Endodermal cell (in vitro differentiated cells): ENCODE data around the gene CNGA3. TPM values are rescaled to one million over a fixed set of nuclear protein-coding genes. Genes with fewer than 3 reads are reported as not detected.
A peak's percentile ranks its signal among the peaks of the same experiment; 100 is the strongest.

Experiments
- DNase-seq: peaks from one replicate; pipeline ENCODE4 v3.0.0-alpha.2; 2017
- H3K27ac ChIP-seq: 2 replicates; pipeline ENCODE4 v1.5.1; 2013; ENCODE audit warnings: mild to moderate bottlenecking, low read depth, low read length, moderate library complexity
- H3K27me3 ChIP-seq: 2 replicates; pipeline ENCODE4 v1.6.1; 2013; ENCODE audit warnings: mild to moderate bottlenecking, low read length, moderate library complexity; ENCODE audit not compliant: insufficient read depth, control insufficient read depth, poor library complexity, severe bottlenecking
- H3K36me3 ChIP-seq: 2 replicates; pipeline ENCODE4 v1.7.0; 2013; ENCODE audit warnings: mild to moderate bottlenecking, low read length, moderate library complexity; ENCODE audit not compliant: control insufficient read depth, insufficient read depth
- H3K4me1 ChIP-seq: one replicate; pipeline ENCODE4 v1.7.0; 2013; ENCODE audit warnings: low read length; ENCODE audit not compliant: control insufficient read depth, insufficient read depth
- H3K4me3 ChIP-seq: 2 replicates; pipeline ENCODE4 v1.5.1; 2013; ENCODE audit warnings: mild to moderate bottlenecking, low read length, moderate library complexity
- H3K9ac ChIP-seq: 2 replicates; pipeline ENCODE4 v1.6.1; 2013; ENCODE audit warnings: mild to moderate bottlenecking, low read length, moderate library complexity; ENCODE audit not compliant: poor library complexity, severe bottlenecking; ENCODE audit errors: extremely low read depth
- H3K9me3 ChIP-seq: 2 replicates; pipeline ENCODE4 v1.6.1; 2013; ENCODE audit warnings: mild to moderate bottlenecking, low read length, moderate library complexity; ENCODE audit not compliant: control insufficient read depth
- H3K27ac Mint-ChIP-seq: 2 replicates; pipeline ENCODE4 v1.8.0; 2020; ENCODE audit warnings: mixed read lengths
- H3K27me3 Mint-ChIP-seq: 2 replicates; pipeline ENCODE4 v1.8.0; 2021; ENCODE audit warnings: mild to moderate bottlenecking, mixed read lengths; ENCODE audit not compliant: insufficient read depth
- H3K36me3 Mint-ChIP-seq: 2 replicates; pipeline ENCODE4 v1.8.0; 2020; ENCODE audit warnings: low read depth, mixed read lengths
- H3K4me1 Mint-ChIP-seq: 2 replicates; pipeline ENCODE4 v1.8.0; 2020; ENCODE audit warnings: mixed read lengths
- H3K4me3 Mint-ChIP-seq: 2 replicates; pipeline ENCODE4 v1.8.0; 2020; ENCODE audit warnings: mild to moderate bottlenecking, moderate library complexity, mixed read lengths
- H3K9me3 Mint-ChIP-seq: 2 replicates; pipeline ENCODE4 v1.8.0; 2020; ENCODE audit warnings: mild to moderate bottlenecking, mixed read lengths
- CTCF ChIP-seq: fragments of 200-600 bp; sonication (generic); conservative IDR thresholded peaks from 2 replicates; pipeline ENCODE4 v1.5.0; 2021; ENCODE audit warnings: antibody characterized with exemption, mild to moderate bottlenecking
- WGBS, 2 experiments: methylation state at CpG; one replicate each; pipeline versions ENCODE4 v1.1.5 to v1.1.7; 2013; ENCODE audit warnings: missing lambda C conversion rate in 2 of 2, mixed read lengths in 1 of 2; ENCODE audit not compliant: insufficient coverage in 1 of 2, insufficient read length in 1 of 2; 5-methylcytosine and 5-hydroxymethylcytosine counted together
- total RNA-seq, 2 donors: library from RNA; stranded (reverse); fragmentation: NEBNext Ultra II Directional in 1 of 2; extraction: Animal tissue kit (Norgen Biotek cat#: 25700) in 1 of 2; gene quantifications; 2 replicates in 1 of 2; 3 replicates in 1 of 2; pipeline ENCODE4 v1.2.1, GENCODE V29; 2021

Gene CNGA3
- total RNA-seq, 2 donors from 2014 or later = 0.33 TPM; not detected in 1

- 77 to 90% methylated on average over 2 to 7 of the region's 7 CpGs for WGBS, 2 experiments
- peaks cover 30% of the 10 kb centered on the region for H3K4me1 ChIP-seq
- no peak for TF ChIP-seq CTCF
These were observed 36.5 kb downstream of the CNGA3 start for GRCh38 chr2:98382739-98383138.

GRCh38 chr2:98383166-98383565, 36.9 kb downstream of the CNGA3 start:
- no peak for DNase-seq
- Mint-ChIP-seq H3K4me1 (peaks cover 36% of the 10 kb centered on the region), H3K36me3 (no peaks in the 10 kb centered on the region), H3K4me3 (no peak overlapping the region), H3K9me3 (no peaks in the 10 kb centered on the region), H3K27me3 (peaks cover 12% of the 10 kb centered on the region), H3K27ac (no peak overlapping the region)
- Histone ChIP-seq H3K4me3 (no peak overlapping the region), H3K9ac (no peak overlapping the region), H3K27ac (no peak overlapping the region), H3K27me3 (no peaks in the 10 kb centered on the region), H3K9me3 (no peaks in the 10 kb centered on the region), H3K36me3 (no peaks in the 10 kb centered on the region), H3K4me1 (peaks cover 26% of the 10 kb centered on the region)
- TF ChIP-seq CTCF = no peak
- WGBS, 2 experiments = 51 to 83% methylated on average over 1 to 6 of the region's 6 CpGs

More at GRCh38 chr2:98382739-98383138, 36.5 kb downstream of the CNGA3 start:
- no peaks in the 10 kb centered on the region for H3K9me3 ChIP-seq
- no peak overlapping the region for H3K4me3 ChIP-seq
- Mint-ChIP-seq H3K4me1 (peaks cover 40% of the 10 kb centered on the region), H3K4me3 (no peak overlapping the region), H3K9me3 (no peaks in the 10 kb centered on the region), H3K27ac (no peak overlapping the region), H3K36me3 (no peaks in the 10 kb centered on the region), H3K27me3 (peaks cover 12% of the 10 kb centered on the region)
- no peaks in the 10 kb centered on the region for H3K27me3 ChIP-seq
- no peak overlapping the region for H3K27ac ChIP-seq
- no peak overlapping the region for H3K9ac ChIP-seq
- DNase-seq = no peak
- H3K36me3 ChIP-seq = no peaks in the 10 kb centered on the region

- H3K4me1 Mint-ChIP-seq = peaks cover 28% of the 10 kb centered on the region
- no peak overlapping the region for H3K27ac Mint-ChIP-seq
- H3K27ac ChIP-seq = no peak overlapping the region
- peaks cover 19% of the 10 kb centered on the region for H3K4me1 ChIP-seq
- H3K27me3 Mint-ChIP-seq = peaks cover 3% of the 10 kb centered on the region
- H3K9me3 ChIP-seq = no peaks in the 10 kb centered on the region
- peak; percentile 99 for TF ChIP-seq CTCF
- H3K9ac ChIP-seq = no peak overlapping the region
- no peak overlapping the region for H3K4me3 Mint-ChIP-seq
- no peaks in the 10 kb centered on the region for H3K27me3 ChIP-seq
- DNase-seq = peak; percentile 94
- 20 to 21% methylated on average over 3 to 7 of the region's 7 CpGs for WGBS, 2 experiments
- H3K4me3 ChIP-seq = no peak overlapping the region
- H3K9me3 Mint-ChIP-seq = no peaks in the 10 kb centered on the region
- no peaks in the 10 kb centered on the region for H3K36me3 ChIP-seq
- H3K36me3 Mint-ChIP-seq = no peaks in the 10 kb centered on the region
These were observed 38.9 kb downstream of the CNGA3 start for GRCh38 chr2:98385050-98385699.
